ENCODE results near the gene CCDC107. TPM values are rescaled to one million over a fixed set of nuclear protein-coding genes. Genes with fewer than 3 reads are reported as not detected.

Gene CCDC107
- total and polyA plus RNA-seq, 9 of the 15 experiments (the other 6 are each of a cell fraction or from before 2014, with no cell fraction given): 0.35 to 11.3 (median 6.9) TPM; not detected in 1

GRCh38 chr9:35618325-35618727 is 39.8 kb upstream of the CCDC107 start, which contains the start of gene CD72:
TSS of gene CD72 (minus strand) at chr9:35618413. CDS start at chr9:35618303, 110 bp downstream.
- in situ Hi-C loops (cut with MboI): no loop called here
- CTCF ChIA-PET (ENCODE audit: low intra/inter-chr PET ratio): no interaction called here

More at GRCh38 chr9:35618325-35618727, 39.8 kb upstream of the CCDC107 start, which contains the start of gene CD72:
- Histone ChIP-seq H4K20me1 (replicated peaks; ENCODE audit: control insufficient read depth, insufficient read depth, low read length) (no peaks in the 10 kb centered on the region), H3K4me2 (ENCODE audit: insufficient read depth, low read length) (peak within 1 kb of the TSS; percentile 62), H3K27ac (ENCODE audit: extremely low read depth, low read depth, low read length) (no peak within 1 kb of the TSS), H3K79me2 (ENCODE audit: control insufficient read depth, insufficient read depth, low read length) (no peaks in the 10 kb centered on the region), H3K9ac (ENCODE audit: insufficient read depth in 1 of 2, low read depth in 2 of 2, low read length in 2 of 2) (peak within 1 kb of the TSS in 1 of 2 experiments; percentile 83; a peak in 2 of 4 replicates), H3K36me3 (ENCODE audit: control insufficient read depth, insufficient read depth, low read length) (no peaks in the 10 kb centered on the region), H2AFZ (ENCODE audit: low read depth, low read length) (peak within 1 kb of the TSS; percentile 78), H3K4me1 (replicated peaks in 1 of 2; ENCODE audit: control insufficient read depth in 2 of 2, insufficient read depth in 2 of 2, low read length in 2 of 2) (peaks cover 5 to 24% of the 10 kb centered on the region in 2 experiments; a peak in 3 of 5 replicates), H3K9me3 (replicated peaks; ENCODE audit: control insufficient read depth, insufficient read depth, low read depth, low read length) (no peaks in the 10 kb centered on the region), H3K27me3 (ENCODE audit: control insufficient read depth in 2 of 2, insufficient read depth in 2 of 2, low read length in 2 of 2) (peaks cover 3 to 27% of the 10 kb centered on the region in 2 experiments; a peak in 3 of 5 replicates), H3K9me1 (ENCODE audit: control insufficient read depth, insufficient read depth, low read length) (no peaks in the 10 kb centered on the region), H3K4me3 (peak within 1 kb of the TSS; percentile 15; the same call in 1 of the 2 replicates)
- FAIRE-seq (no peak), ATAC-seq (peak; percentile 22; the same call in 2 of the 3 replicates), DNase-seq (ENCODE audit: extremely low read depth in 1 of 4, low spot score in 3 of 4) (peak in 2 of 4 experiments; percentile 17 to 23)
- POLR2A ChIA-PET: interaction anchor here (0.6 kb wide), 1 partner anchor 457 kb away, joined by 3 read pairs; the partner anchor contains the start of gene UNC13B
- TF ChIP-seq, protein P1, sequence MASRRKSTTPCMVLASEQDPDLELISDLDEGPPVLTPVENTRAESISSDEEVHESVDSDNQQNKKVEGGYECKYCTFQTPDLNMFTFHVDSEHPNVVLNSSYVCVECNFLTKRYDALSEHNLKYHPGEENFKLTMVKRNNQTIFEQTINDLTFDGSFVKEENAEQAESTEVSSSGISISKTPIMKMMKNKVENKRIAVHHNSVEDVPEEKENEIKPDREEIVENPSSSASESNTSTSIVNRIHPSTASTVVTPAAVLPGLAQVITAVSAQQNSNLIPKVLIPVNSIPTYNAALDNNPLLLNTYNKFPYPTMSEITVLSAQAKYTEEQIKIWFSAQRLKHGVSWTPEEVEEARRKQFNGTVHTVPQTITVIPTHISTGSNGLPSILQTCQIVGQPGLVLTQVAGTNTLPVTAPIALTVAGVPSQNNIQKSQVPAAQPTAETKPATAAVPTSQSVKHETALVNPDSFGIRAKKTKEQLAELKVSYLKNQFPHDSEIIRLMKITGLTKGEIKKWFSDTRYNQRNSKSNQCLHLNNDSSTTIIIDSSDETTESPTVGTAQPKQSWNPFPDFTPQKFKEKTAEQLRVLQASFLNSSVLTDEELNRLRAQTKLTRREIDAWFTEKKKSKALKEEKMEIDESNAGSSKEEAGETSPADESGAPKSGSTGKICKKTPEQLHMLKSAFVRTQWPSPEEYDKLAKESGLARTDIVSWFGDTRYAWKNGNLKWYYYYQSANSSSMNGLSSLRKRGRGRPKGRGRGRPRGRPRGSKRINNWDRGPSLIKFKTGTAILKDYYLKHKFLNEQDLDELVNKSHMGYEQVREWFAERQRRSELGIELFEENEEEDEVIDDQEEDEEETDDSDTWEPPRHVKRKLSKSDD (conservative IDR thresholded peaks at IDR 0.05; ENCODE audit: low read length): no peak
- TF ChIP-seq, protein P2, sequence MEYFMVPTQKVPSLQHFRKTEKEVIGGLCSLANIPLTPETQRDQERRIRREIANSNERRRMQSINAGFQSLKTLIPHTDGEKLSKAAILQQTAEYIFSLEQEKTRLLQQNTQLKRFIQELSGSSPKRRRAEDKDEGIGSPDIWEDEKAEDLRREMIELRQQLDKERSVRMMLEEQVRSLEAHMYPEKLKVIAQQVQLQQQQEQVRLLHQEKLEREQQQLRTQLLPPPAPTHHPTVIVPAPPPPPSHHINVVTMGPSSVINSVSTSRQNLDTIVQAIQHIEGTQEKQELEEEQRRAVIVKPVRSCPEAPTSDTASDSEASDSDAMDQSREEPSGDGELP (CRISPR knock-in tag; IDR thresholded peaks at IDR 0.05; ENCODE audit: borderline replicate concordance): peak; percentile 62; the same call in 1 of the 2 replicates
- no peak for TF ChIP-seq HNRNPH1 (optimal IDR thresholded peaks at IDR 0.05; ENCODE audit: low read depth, low read length)
- TF ChIP-seq MEIS2 (IDR thresholded peaks at IDR 0.05; ENCODE audit: partially characterized antibody): no peak
- no peak for TF ChIP-seq FOS (IDR thresholded peaks at IDR 0.05; ENCODE audit: extremely low read depth, insufficient read length)
- no peak for TF ChIP-seq ZNF780A (CRISPR knock-in tag; IDR thresholded peaks at IDR 0.05)
- TF ChIP-seq, protein P3, sequence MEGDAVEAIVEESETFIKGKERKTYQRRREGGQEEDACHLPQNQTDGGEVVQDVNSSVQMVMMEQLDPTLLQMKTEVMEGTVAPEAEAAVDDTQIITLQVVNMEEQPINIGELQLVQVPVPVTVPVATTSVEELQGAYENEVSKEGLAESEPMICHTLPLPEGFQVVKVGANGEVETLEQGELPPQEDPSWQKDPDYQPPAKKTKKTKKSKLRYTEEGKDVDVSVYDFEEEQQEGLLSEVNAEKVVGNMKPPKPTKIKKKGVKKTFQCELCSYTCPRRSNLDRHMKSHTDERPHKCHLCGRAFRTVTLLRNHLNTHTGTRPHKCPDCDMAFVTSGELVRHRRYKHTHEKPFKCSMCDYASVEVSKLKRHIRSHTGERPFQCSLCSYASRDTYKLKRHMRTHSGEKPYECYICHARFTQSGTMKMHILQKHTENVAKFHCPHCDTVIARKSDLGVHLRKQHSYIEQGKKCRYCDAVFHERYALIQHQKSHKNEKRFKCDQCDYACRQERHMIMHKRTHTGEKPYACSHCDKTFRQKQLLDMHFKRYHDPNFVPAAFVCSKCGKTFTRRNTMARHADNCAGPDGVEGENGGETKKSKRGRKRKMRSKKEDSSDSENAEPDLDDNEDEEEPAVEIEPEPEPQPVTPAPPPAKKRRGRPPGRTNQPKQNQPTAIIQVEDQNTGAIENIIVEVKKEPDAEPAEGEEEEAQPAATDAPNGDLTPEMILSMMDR (IDR thresholded peaks at IDR 0.05 in 2 of 3, conservative IDR thresholded peaks at IDR 0.05 in 1 of 3; ENCODE audit: insufficient read depth in 2 of 3, low read depth in 1 of 3, low read length in 3 of 3): no peak
- TF ChIP-seq RAD21 (CRISPR knock-in tag; conservative IDR thresholded peaks at IDR 0.05 in 1 of 2, IDR thresholded peaks at IDR 0.05 in 1 of 2): no peak
- no peak for TF ChIP-seq GATAD2B (IDR thresholded peaks at IDR 0.05; ENCODE audit: borderline replicate concordance)
- TF ChIP-seq CTBP1 (IDR thresholded peaks at IDR 0.05; ENCODE audit: borderline replicate concordance): peak; percentile 25; the same call in 1 of the 2 replicates
- no peak for TF ChIP-seq ZNF12 (CRISPR knock-in tag; IDR thresholded peaks at IDR 0.05)
- intact Hi-C loops (cut with micrococcal nuclease): no loop called here
- WGBS (ENCODE audit: insufficient coverage, low coverage, missing lambda C conversion rate): 23% methylated on average over 7 of the region's 7 CpGs
- BruUV-seq (replicated peaks): no TSS peak

Measured in K562 (cell line).